ENCODE results near the gene AATK. TPM values are rescaled to one million over a fixed set of nuclear protein-coding genes. Genes with fewer than 3 reads are reported as not detected.
A peak's percentile ranks its signal among the peaks of the same experiment; 100 is the strongest.

AATK gene
- total and polyA plus RNA-seq, 2 of the 13 experiments (the other 11 are each of a cell fraction or from before 2014, with no cell fraction given), result 2.9 to 8.4 TPM

DNA sequence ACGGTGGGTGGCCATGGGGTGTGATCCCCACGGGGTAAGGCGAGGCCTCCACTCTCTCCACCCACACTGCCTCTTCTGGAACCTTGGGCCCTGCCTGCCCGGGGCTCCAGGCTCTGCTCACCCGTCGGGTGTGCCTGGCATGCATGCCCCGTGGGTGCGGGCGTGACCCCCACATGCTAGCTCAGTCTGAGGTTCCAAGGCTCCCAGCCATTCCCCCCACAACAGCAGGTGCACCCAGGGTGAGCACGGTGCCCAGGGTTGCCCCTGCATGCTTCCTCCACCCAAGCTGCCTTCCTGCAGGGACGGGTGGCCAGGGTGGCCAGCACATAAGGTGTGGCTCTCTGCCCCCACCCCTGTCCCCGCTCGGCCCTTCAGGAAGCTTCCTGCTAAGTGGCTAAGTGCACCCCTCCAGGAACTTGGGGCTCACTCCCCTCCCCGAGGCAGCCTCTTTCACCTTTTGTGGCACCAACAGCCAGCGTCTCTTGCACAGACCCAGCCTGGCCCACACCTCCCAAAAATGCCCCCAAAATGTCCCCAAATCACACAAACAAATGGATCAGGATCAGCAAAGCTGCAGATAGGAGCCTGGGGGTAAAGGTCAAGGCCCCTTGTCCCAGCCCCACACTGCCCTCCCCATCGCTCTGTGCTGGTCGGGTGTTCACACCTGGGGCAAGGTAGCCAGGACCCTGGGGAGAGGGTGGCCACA, 22.2 kb downstream of the AATK start:
- Histone ChIP-seq H3K4me3 (replicated peaks in 1 of 3; ENCODE audit: insufficient read depth in 1 of 3, low read depth in 2 of 3, low read length in 3 of 3) (no peak overlapping the region; a peak in 1 of 6 replicates), H3K27ac (ENCODE audit: extremely low read length, insufficient read depth, low read length) (no peak overlapping the region), H3K4me1 (ENCODE audit: insufficient read depth, low read length) (peaks cover 31% of the 10 kb centered on the region), H3K9ac (ENCODE audit: insufficient read depth, low read depth, low read length) (no peak overlapping the region), H2AFZ (ENCODE audit: low read length) (no peak overlapping the region), H3K27me3 (ENCODE audit: control insufficient read depth in 1 of 2, insufficient read depth in 2 of 2, low read length in 2 of 2) (no peaks in the 10 kb centered on the region), H3K4me2 (ENCODE audit: low read depth, low read length) (no peak overlapping the region; the same call in 1 of the 2 replicates), H3K36me3 (replicated peaks in 1 of 2; ENCODE audit: control insufficient read depth in 1 of 2, insufficient read depth in 2 of 2, low read length in 2 of 2) (no peaks in the 10 kb centered on the region), H4K20me1 (ENCODE audit: insufficient read depth, low read length) (no peaks in the 10 kb centered on the region), H3K79me2 (ENCODE audit: insufficient read depth, low read length) (no peaks in the 10 kb centered on the region), H3K9me3 (ENCODE audit: low read length) (no peaks in the 10 kb centered on the region)
- in situ Hi-C loops (cut with HindIII; ENCODE audit: extremely low pct_ligation_motif_present, low pct_unique_long_range_greater_than_20kb), result loop anchor here (5.0 kb wide), 2 partner anchors 48 to 83 kb away; no protein-coding TSS in a partner anchor
- FAIRE-seq (no peak), ATAC-seq (no peak), DNase-seq (ENCODE audit: low spot score) (no peak)
- POLR2A ChIA-PET, result interaction anchor here (1.0 to 1.4 kb wide), 2 partner anchors 21 to 79 kb away, joined by 4 read pairs; partner anchors contain the start of gene CEP131
- BruUV-seq (replicated peaks), result no TSS peak
- CTCF ChIA-PET (ENCODE audit: low intra/inter-chr PET ratio, low total read pairs), result interaction anchor here (2.1 to 2.8 kb wide), 4 partner anchors 46 to 98 kb away, joined by 5 to 28 read pairs (median 16); no protein-coding TSS in a partner anchor
- WGBS (ENCODE audit: low lambda C conversion rate), result 57% methylated on average over 16 of the region's 17 CpGs
- intact Hi-C loops (cut with micrococcal nuclease; ENCODE audit: unreplicated experiment), result loop anchor here (5.0 kb wide), 2 partner anchors 58 to 78 kb away; partner anchors contain the start of gene CEP131
- TF ChIP-seq HOXA3 (CRISPR knock-in tag; IDR thresholded peaks at IDR 0.05), result no peak
- TF ChIP-seq ZNF329 (CRISPR knock-in tag; IDR thresholded peaks at IDR 0.05; ENCODE audit: low read depth), result no peak
- TF ChIP-seq THYN1 (CRISPR knock-in tag; IDR thresholded peaks at IDR 0.05; ENCODE audit: borderline replicate concordance, low read depth), result no peak
- TF ChIP-seq SMAD1 (CRISPR knock-in tag; IDR thresholded peaks at IDR 0.05; ENCODE audit: borderline replicate concordance, low read depth), result 0 out of 2 replicates have a peak, but pooled peaks have one; percentile 33
- no peak for TF ChIP-seq ZNF782 (CRISPR knock-in tag; IDR thresholded peaks at IDR 0.05; ENCODE audit: borderline replicate concordance)
- no peak for TF ChIP-seq PHF8 (CRISPR knock-in tag; IDR thresholded peaks at IDR 0.05)
- TF ChIP-seq MED8 (CRISPR knock-in tag; IDR thresholded peaks at IDR 0.05; ENCODE audit: insufficient replicate concordance), result no peak
- TF ChIP-seq ZNF124 (CRISPR knock-in tag; IDR thresholded peaks at IDR 0.05), result no peak
- TF ChIP-seq NFE2L1 (CRISPR knock-in tag; IDR thresholded peaks at IDR 0.05; ENCODE audit: borderline replicate concordance), result no peak
- TF ChIP-seq, protein P1, sequence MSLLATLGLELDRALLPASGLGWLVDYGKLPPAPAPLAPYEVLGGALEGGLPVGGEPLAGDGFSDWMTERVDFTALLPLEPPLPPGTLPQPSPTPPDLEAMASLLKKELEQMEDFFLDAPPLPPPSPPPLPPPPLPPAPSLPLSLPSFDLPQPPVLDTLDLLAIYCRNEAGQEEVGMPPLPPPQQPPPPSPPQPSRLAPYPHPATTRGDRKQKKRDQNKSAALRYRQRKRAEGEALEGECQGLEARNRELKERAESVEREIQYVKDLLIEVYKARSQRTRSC (CRISPR knock-in tag; IDR thresholded peaks at IDR 0.05; ENCODE audit: low read depth), result no peak
- no peak for TF ChIP-seq HIVEP1 (CRISPR knock-in tag; IDR thresholded peaks at IDR 0.05)
- TF ChIP-seq, protein P2, sequence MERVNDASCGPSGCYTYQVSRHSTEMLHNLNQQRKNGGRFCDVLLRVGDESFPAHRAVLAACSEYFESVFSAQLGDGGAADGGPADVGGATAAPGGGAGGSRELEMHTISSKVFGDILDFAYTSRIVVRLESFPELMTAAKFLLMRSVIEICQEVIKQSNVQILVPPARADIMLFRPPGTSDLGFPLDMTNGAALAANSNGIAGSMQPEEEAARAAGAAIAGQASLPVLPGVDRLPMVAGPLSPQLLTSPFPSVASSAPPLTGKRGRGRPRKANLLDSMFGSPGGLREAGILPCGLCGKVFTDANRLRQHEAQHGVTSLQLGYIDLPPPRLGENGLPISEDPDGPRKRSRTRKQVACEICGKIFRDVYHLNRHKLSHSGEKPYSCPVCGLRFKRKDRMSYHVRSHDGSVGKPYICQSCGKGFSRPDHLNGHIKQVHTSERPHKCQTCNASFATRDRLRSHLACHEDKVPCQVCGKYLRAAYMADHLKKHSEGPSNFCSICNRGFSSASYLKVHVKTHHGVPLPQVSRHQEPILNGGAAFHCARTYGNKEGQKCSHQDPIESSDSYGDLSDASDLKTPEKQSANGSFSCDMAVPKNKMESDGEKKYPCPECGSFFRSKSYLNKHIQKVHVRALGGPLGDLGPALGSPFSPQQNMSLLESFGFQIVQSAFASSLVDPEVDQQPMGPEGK (CRISPR knock-in tag; IDR thresholded peaks at IDR 0.05), result peak; percentile 64
- no peak for TF ChIP-seq YY1 (IDR thresholded peaks at IDR 0.05; ENCODE audit: insufficient read depth, insufficient replicate concordance, low read depth, low read length)
- no peak for TF ChIP-seq TOPORS (CRISPR knock-in tag; IDR thresholded peaks at IDR 0.05)
- TF ChIP-seq NR2F6 (IDR thresholded peaks at IDR 0.05), result peak; percentile 50; the same call in 1 of the 2 replicates
- 0 out of 2 replicates have a peak, but pooled peaks have one; percentile 16 for TF ChIP-seq NR2F6 (CRISPR knock-in tag; IDR thresholded peaks at IDR 0.05)
- TF ChIP-seq, protein P3, sequence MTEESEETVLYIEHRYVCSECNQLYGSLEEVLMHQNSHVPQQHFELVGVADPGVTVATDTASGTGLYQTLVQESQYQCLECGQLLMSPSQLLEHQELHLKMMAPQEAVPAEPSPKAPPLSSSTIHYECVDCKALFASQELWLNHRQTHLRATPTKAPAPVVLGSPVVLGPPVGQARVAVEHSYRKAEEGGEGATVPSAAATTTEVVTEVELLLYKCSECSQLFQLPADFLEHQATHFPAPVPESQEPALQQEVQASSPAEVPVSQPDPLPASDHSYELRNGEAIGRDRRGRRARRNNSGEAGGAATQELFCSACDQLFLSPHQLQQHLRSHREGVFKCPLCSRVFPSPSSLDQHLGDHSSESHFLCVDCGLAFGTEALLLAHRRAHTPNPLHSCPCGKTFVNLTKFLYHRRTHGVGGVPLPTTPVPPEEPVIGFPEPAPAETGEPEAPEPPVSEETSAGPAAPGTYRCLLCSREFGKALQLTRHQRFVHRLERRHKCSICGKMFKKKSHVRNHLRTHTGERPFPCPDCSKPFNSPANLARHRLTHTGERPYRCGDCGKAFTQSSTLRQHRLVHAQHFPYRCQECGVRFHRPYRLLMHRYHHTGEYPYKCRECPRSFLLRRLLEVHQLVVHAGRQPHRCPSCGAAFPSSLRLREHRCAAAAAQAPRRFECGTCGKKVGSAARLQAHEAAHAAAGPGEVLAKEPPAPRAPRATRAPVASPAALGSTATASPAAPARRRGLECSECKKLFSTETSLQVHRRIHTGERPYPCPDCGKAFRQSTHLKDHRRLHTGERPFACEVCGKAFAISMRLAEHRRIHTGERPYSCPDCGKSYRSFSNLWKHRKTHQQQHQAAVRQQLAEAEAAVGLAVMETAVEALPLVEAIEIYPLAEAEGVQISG (CRISPR knock-in tag; IDR thresholded peaks at IDR 0.05), result no peak

Measured in HepG2 (cell line).